HG02884 (cell line): ENCODE results near the gene RBM27.
"Not testable (repeated sequence)": the region's sequence is repeated elsewhere in the genome, so short reads cannot be mapped to it uniquely, and the experiment has no call there.

Source experiments
- ATAC-seq: cut with Tn5 transposase; IDR thresholded peaks from one replicate; pipeline ENCODE4 v1.9.1; 2021; ENCODE audit warnings: mild to moderate bottlenecking, moderate library complexity; ENCODE audit not compliant: unreplicated experiment

The RBM27 gene, protein sequence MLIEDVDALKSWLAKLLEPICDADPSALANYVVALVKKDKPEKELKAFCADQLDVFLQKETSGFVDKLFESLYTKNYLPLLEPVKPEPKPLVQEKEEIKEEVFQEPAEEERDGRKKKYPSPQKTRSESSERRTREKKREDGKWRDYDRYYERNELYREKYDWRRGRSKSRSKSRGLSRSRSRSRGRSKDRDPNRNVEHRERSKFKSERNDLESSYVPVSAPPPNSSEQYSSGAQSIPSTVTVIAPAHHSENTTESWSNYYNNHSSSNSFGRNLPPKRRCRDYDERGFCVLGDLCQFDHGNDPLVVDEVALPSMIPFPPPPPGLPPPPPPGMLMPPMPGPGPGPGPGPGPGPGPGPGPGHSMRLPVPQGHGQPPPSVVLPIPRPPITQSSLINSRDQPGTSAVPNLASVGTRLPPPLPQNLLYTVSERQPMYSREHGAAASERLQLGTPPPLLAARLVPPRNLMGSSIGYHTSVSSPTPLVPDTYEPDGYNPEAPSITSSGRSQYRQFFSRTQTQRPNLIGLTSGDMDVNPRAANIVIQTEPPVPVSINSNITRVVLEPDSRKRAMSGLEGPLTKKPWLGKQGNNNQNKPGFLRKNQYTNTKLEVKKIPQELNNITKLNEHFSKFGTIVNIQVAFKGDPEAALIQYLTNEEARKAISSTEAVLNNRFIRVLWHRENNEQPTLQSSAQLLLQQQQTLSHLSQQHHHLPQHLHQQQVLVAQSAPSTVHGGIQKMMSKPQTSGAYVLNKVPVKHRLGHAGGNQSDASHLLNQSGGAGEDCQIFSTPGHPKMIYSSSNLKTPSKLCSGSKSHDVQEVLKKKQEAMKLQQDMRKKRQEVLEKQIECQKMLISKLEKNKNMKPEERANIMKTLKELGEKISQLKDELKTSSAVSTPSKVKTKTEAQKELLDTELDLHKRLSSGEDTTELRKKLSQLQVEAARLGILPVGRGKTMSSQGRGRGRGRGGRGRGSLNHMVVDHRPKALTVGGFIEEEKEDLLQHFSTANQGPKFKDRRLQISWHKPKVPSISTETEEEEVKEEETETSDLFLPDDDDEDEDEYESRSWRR

DNA sequence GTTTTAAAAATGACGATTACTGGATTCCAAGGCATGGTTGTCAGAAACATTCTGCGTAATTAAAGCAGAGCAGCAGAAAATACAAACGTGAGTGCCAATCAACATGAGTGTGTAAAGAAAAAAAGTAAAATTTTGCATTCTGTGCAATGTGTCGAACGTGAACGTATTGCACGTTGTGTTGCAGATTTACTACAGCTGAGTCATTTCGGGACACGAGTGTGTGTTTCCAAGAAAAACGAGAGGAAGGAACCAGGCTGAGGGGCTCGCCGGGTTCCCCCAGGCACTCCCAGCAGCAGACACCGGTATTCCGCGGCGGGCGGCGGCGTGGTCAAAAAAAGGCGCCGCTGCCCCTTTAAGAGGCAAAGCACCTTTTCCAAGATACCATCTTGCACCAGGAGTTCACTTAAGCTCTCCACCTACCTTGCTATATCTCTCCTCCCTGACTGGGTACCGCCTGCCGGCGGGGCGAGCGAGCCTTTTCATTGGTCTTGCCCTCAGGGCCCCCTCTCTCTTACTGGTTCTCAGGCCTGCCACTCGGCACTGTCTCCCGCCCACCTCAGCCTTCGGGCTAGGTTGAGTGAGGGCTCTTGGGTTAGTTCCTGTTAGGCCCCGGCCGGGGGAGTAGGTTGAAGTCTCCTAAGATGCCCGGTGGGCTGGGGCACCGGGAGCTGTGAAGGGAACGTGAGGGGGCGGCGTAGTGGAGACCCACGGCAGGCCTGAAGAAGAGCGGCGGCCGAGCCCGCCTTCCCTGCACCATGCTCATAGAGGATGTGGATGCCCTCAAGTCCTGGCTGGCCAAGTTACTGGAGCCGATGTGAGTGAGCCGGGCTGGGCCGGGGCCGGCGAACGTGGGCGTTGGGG is at the start of gene RBM27:
RBM27 (plus strand) TSS at position 595 of the 861 bp plus-strand sequence; CDS start at position 756, 161 bp downstream.
- peak; percentile 99 for ATAC-seq

GRCh38 chr5:146158255-146158654 is 45.1 kb upstream of the RBM27 start:
- ATAC-seq: no peak

DNA sequence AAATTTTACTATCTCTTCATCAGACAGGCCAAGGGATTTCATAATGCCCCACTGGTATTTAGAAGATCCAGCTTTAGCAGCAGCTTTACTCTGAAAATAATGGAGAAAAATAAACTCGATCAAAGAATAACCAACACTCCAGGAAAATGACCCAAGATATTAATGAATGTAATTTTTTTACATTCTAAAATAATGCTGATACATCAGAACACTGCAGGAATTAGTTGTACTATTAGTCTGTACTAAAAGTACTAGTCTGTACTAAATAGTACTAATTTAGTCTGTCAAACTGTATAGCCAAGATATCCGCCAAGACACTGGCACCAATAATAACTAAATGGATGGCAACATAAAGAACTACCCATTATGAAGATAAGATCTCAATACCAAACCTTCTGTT is 39.0 kb upstream of the RBM27 start:
- ATAC-seq: no peak

- no peak for ATAC-seq
Observed at GRCh38 chr5:146165460-146165859, 37.9 kb upstream of the RBM27 start.

DNA sequence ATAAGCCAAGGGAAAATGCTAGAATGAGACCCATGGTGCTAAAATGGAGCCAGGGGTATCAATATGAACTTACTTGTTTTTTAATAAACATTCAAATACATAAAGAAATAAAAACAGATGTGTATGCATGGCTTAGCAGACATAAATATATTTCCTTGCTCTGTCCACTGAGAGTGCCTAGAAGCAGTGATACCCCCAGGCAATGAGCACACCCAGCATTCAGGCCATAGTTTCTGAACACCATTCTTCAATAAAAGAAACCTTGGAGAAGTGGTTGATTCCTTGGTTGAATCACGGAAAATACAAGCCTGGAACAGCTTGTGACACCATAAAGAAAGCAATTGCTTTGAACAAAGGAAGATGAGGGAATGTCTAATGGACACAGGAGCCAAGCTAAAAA is 37.5 kb upstream of the RBM27 start:
- no peak for ATAC-seq

DNA sequence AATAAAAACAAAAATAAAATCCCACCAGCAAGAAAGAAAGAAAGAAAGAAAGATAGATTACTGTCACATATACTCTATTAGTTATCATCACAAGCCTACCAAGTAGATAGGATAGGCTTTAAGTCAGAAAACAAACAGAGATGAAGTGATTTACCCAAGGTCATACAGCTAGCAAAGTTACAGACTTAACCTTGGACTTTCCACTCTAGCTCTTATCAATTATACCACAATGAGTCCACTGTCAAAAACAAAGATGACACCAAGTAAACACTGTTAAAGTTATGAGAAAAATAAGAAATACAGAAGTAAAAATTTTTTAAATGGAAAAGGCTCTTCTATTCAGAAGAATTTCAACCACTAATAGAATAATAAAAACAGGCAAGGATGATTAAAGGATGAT is 34.3 kb upstream of the RBM27 start:
- no peak for ATAC-seq

- peak; percentile 50 for ATAC-seq
Observed at GRCh38 chr5:146173049-146173448, 30.4 kb upstream of the RBM27 start.

- ATAC-seq: peak; percentile 94
Observed at GRCh38 chr5:146173597-146173996, 29.8 kb upstream of the RBM27 start.

DNA sequence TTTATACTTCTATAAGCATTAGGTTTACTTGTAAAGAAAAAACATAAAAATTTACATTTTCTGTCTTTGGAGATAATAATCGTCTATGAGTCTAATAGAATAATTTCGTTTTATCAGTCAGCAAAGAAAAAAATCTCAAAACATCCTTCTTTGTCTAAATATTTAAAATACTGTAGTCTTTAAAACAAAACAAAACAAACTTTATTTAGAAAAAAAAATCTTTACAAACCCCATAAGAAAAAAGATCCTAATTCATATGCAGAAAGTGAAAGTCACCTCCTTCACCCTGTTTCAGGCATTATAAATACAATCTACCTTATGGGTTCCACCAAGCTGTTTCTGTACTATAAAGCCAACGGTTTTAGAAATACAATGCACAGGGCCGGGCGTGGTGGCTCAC is 26.6 kb upstream of the RBM27 start:
- ATAC-seq: no peak

GRCh38 chr5:146179696-146180095 is 23.7 kb upstream of the RBM27 start:
- no peak for ATAC-seq

GRCh38 chr5:146183403-146183802 is 20.0 kb upstream of the RBM27 start:
- ATAC-seq: not testable (repeated sequence)

- ATAC-seq: no peak
Observed at GRCh38 chr5:146185161-146185560, 18.2 kb upstream of the RBM27 start.

DNA sequence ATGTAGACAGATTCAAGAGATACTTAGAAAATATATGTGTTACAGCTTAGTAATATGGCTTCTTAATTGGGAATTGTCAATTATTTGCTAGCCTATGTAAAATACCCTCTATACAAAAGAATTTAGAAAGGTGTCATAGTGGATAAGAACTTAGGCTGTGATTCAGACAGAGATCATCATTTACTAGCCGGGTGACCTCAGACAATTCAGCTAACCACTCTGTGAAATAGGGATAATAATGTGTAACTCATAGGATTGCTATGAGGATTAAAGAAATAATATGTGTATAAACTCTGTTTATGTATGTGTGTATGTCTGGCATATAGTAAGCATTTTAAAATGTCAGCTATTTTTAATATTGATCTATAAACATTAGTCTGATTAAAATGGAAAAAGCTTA is 15.0 kb upstream of the RBM27 start:
- ATAC-seq: no peak

DNA sequence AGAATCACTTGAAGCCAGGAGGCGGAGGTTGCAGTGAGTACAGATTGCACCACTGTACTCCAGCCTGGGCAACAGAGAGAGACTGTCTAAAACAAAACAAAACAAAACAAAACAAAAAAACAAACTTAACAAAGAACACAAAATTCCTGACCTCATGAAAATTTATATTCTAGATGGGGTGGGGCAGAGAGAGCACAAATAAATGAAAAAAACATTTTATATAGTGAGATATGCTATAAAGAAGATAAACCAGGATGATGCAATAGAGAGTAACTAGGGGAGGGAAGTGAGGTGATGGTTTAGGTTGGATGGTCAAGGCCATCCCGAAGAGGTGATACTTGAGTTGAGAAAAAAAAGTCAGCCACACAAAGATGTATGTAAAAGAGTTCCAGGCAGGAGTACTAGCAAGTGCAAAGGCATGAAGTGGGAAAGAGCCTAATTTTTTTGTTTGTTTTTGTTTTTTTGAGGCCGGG is 10.8 kb upstream of the RBM27 start:
- no peak for ATAC-seq

- no peak for ATAC-seq
Observed at GRCh38 chr5:146193285-146193684, 10.1 kb upstream of the RBM27 start.

- not testable (repeated sequence) for ATAC-seq
Observed at GRCh38 chr5:146194997-146195396, 8.4 kb upstream of the RBM27 start.

DNA sequence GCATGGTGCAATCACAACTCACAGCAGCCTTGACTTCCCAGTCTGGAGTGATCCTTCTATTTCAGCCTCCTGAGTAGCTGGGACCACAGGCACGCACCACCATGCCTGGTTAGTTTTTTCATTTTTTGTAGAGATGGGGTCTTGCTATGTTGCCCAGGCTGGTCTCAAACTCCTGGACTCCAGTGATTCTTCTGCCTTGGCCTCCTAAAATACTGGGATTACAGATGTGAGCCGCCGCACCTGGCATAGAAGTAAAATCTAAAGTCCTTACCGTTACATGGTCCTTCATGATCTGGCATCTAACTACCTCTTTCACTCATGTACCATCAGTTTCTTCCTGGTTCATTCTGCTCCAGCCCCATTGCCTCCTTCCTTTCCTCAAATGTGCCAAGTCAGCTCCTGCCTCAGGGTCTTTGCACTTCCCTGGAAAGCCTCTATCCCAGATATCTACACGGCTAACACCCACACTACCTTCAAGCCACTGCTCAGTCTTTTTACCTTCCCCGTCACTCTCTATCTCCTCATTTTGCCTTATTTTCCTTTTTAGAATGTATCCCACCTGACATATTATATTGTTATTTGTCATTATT is 6.9 kb upstream of the RBM27 start:
- ATAC-seq: no peak

GRCh38 chr5:146199176-146199815 is 4.1 kb upstream of the RBM27 start:
- no peak for ATAC-seq

- ATAC-seq: not testable (repeated sequence)
Observed at GRCh38 chr5:146201795-146202194, 1.6 kb upstream of the RBM27 start.

GRCh38 chr5:146203872-146204192 is 427 bp downstream of the RBM27 start:
- peak; percentile 6 for ATAC-seq
